K562 (cell line): ENCODE measurements around the gene CELA3B. TPM values are rescaled to one million over a fixed set of nuclear protein-coding genes. Genes with fewer than 3 reads are reported as not detected.

Experiments
- ATAC-seq: fragments of 200-7000 bp; cut with Tn5 transposase; 3 replicates; pipeline ENCODE4 v1.9.1; 2020; ENCODE audit warnings: moderate library complexity
- BruUV-seq: library from RNA; stranded (reverse); fragments of 400-500 nt; replicated peaks from 2 replicates; lab custom pipeline; 2021; lab: Mats Ljungman, UMichigan
- CTCF ChIA-PET: fragments of 300-600 bp; formaldehyde crosslinking; extraction: SDS; loops from one replicate; lab custom pipeline; 2021; ENCODE audit warnings: low intra/inter-chr PET ratio; lab: Yijun Ruan, JAX
- POLR2A ChIA-PET: fragments of 300-600, 350-650 bp; sonication (Branson Sonifier 250); formaldehyde crosslinking; extraction: SDS; loops from one replicate; lab custom pipeline; 2021; ENCODE audit warnings: antibody characterized with exemption, inconsistent platforms; lab: Yijun Ruan, JAX
- DNase-seq, 4 experiments: peaks; one replicate each; pipeline versions ENCODE4 v3.0.0 to v3.0.0-alpha.2; 2011 to 2018; ENCODE audit warnings: low spot score in 3 of 4, mixed read lengths in 3 of 4; ENCODE audit errors: extremely low read depth in 1 of 4
- FAIRE-seq: peaks from 2 replicates; lab custom pipeline; 2011; peaks lifted over from hg19 to GRCh38; lab: Jason Lieb, UNC
- H2AFZ ChIP-seq: 2 replicates; pipeline ENCODE4 v1.6.0; 2011; ENCODE audit warnings: low read depth, low read length, control low read depth, inconsistent platforms
- H3K27ac ChIP-seq: fragments of 200-600 bp; 3 replicates; pipeline ENCODE4 v1.8.0; 2011; ENCODE audit warnings: low read depth, mild to moderate bottlenecking, control low read depth, inconsistent platforms, low read length, moderate library complexity, mixed read lengths; ENCODE audit errors: extremely low read depth
- H3K27me3 ChIP-seq, 2 experiments: fragments of 300-600 bp in 1 of 2; 2 replicates in 1 of 2; 3 replicates in 1 of 2; pipeline versions ENCODE4 v1.6.0 to v1.8.0; 2011; ENCODE audit warnings: inconsistent platforms in 2 of 2, low read length in 2 of 2, mild to moderate bottlenecking in 1 of 2, mixed read lengths in 1 of 2, moderate library complexity in 1 of 2; ENCODE audit not compliant: control insufficient read depth in 2 of 2, insufficient read depth in 2 of 2
- H3K36me3 ChIP-seq: fragments of 300-600 bp; 3 replicates; pipeline ENCODE4 v1.8.0; 2011; ENCODE audit warnings: mild to moderate bottlenecking, low read length, inconsistent platforms; ENCODE audit not compliant: control insufficient read depth, insufficient read depth
- H3K4me1 ChIP-seq, 2 experiments: fragments of 200-600 bp in 1 of 2; replicated peaks in 1 of 2; 2 replicates in 1 of 2; 3 replicates in 1 of 2; pipeline versions ENCODE4 v1.5.1 to v1.8.0; 2011; ENCODE audit warnings: inconsistent platforms in 2 of 2, low read length in 2 of 2, mild to moderate bottlenecking in 1 of 2, mixed read lengths in 1 of 2, moderate library complexity in 1 of 2; ENCODE audit not compliant: control insufficient read depth in 2 of 2, insufficient read depth in 2 of 2
- H3K4me2 ChIP-seq: 2 replicates; pipeline ENCODE4 v1.6.1; 2011; ENCODE audit warnings: low read length, control low read depth, inconsistent platforms, mixed read lengths; ENCODE audit not compliant: insufficient read depth
- H3K4me3 ChIP-seq: fragments of 200-600 bp; sonication (generic), shearing (Covaris generic); 2 replicates; pipeline ENCODE4 v1.5.1; 2016; ENCODE audit warnings: control low read depth, inconsistent platforms
- H3K79me2 ChIP-seq: fragments of 200-600 bp; 3 replicates; pipeline ENCODE4 v1.8.0; 2011; ENCODE audit warnings: low read length, inconsistent platforms; ENCODE audit not compliant: control insufficient read depth, insufficient read depth
- H3K9ac ChIP-seq, 2 experiments: 2 replicates each; pipeline versions ENCODE4 v1.6.0 to v1.6.1; 2011; ENCODE audit warnings: low read depth in 2 of 2, low read length in 2 of 2, control low read depth in 1 of 2, inconsistent platforms in 1 of 2, mild to moderate bottlenecking in 1 of 2, mixed read lengths in 1 of 2; ENCODE audit not compliant: insufficient read depth in 1 of 2
- H3K9me1 ChIP-seq: one replicate; pipeline ENCODE4 v1.6.0; 2011; ENCODE audit warnings: inconsistent platforms, mild to moderate bottlenecking, low read length, moderate library complexity; ENCODE audit not compliant: control insufficient read depth, insufficient read depth
- H3K9me3 ChIP-seq: replicated peaks from 2 replicates; pipeline ENCODE4 v1.5.1; 2011; ENCODE audit warnings: low read depth, low read length, inconsistent platforms; ENCODE audit not compliant: control insufficient read depth, insufficient read depth
- H4K20me1 ChIP-seq: replicated peaks from 2 replicates; pipeline ENCODE4 v1.6.1; 2011; ENCODE audit warnings: low read length, inconsistent platforms, mixed read lengths; ENCODE audit not compliant: control insufficient read depth, insufficient read depth
- BRD9 ChIP-seq: fragments of 450-650 bp; IDR thresholded peaks from 2 replicates; pipeline ENCODE4 v1.6.1; 2018; ENCODE audit warnings: low read depth; ENCODE audit not compliant: partially characterized antibody
- CCAR2 ChIP-seq: fragments of 200-400 bp; formaldehyde crosslinking; IDR thresholded peaks from 2 replicates; pipeline ENCODE4 v1.6.1; 2017; ENCODE audit warnings: mild to moderate bottlenecking, low read depth, low read length
- HNRNPK ChIP-seq: fragments of 200-400 bp; formaldehyde crosslinking; IDR thresholded peaks from one replicate; pipeline ENCODE4 v1.6.1; 2018; ENCODE audit warnings: mild to moderate bottlenecking, low read depth, low read length; ENCODE audit not compliant: poor library complexity, severe bottlenecking
- HOXB6 ChIP-seq: fragments of 250-450 bp; sonication (Bioruptor Pico); IDR thresholded peaks from 2 replicates; pipeline ENCODE4 v1.5.1; 2022; ENCODE audit warnings: mild to moderate bottlenecking, borderline replicate concordance
- MCM7 ChIP-seq, 2 experiments: fragments of 450-650 bp; IDR thresholded peaks; 2 replicates each; pipeline ENCODE4 v1.6.1; 2016 to 2018
- MTF1 ChIP-seq: fragments of 250-450 bp; sonication (Bioruptor Pico); IDR thresholded peaks from 2 replicates; pipeline ENCODE4 v1.9.0; 2021; ENCODE audit warnings: moderate library complexity, mild to moderate bottlenecking, inconsistent platforms, borderline replicate concordance
- MYC ChIP-seq, 2 experiments: fragments of 250-450 bp in 1 of 2; sonication (Bioruptor Pico) in 1 of 2; IDR thresholded peaks; 2 replicates each; pipeline versions ENCODE4 v1.5.1 to v1.6.1; 2012 to 2021; ENCODE audit warnings: low read depth in 2 of 2, borderline replicate concordance in 1 of 2, improper control_type of control experiment in 1 of 2, low read length in 1 of 2, mild to moderate bottlenecking in 1 of 2, moderate library complexity in 1 of 2
- NFATC3 ChIP-seq: fragments of 450-650 bp; IDR thresholded peaks from 2 replicates; pipeline ENCODE4 v1.6.1; 2017; ENCODE audit warnings: mild to moderate bottlenecking
- NONO ChIP-seq, 2 experiments: fragments of 200-400 bp in 1 of 2; fragments of 450-650 bp in 1 of 2; formaldehyde crosslinking in 1 of 2; IDR thresholded peaks; 2 replicates each; pipeline ENCODE4 v1.6.1; 2017; ENCODE audit warnings: low read depth in 2 of 2, mild to moderate bottlenecking in 2 of 2, moderate library complexity in 2 of 2, low read length in 1 of 2
- PHF8 ChIP-seq: fragments of 200-600 bp; sonication (generic); IDR thresholded peaks from 2 replicates; pipeline ENCODE4 v1.6.1; 2012; ENCODE audit warnings: mixed run types, mild to moderate bottlenecking, inconsistent platforms, low read length, moderate library complexity, borderline replicate concordance
- POLR2G ChIP-seq: fragments of 200-400 bp; formaldehyde crosslinking; IDR thresholded peaks from 2 replicates; pipeline ENCODE4 v1.6.1; 2017; ENCODE audit warnings: low read depth, mild to moderate bottlenecking, antibody characterized with exemption, low read length, moderate library complexity
- YY1 ChIP-seq, 3 experiments: IDR thresholded peaks; 2 replicates each; pipeline ENCODE4 v1.6.1; 2011; ENCODE audit warnings: low read length in 2 of 3, mild to moderate bottlenecking in 2 of 3, moderate library complexity in 2 of 3, borderline replicate concordance in 1 of 3, control low read depth in 1 of 3, low read depth in 1 of 3; ENCODE audit not compliant: insufficient read depth in 3 of 3, insufficient replicate concordance in 2 of 3, control insufficient read depth in 1 of 3, insufficient read length in 1 of 3; ENCODE audit errors: extremely low read depth in 1 of 3
- ZNF444 ChIP-seq: fragments of 250-450 bp; sonication (Bioruptor Pico); IDR thresholded peaks from 2 replicates; pipeline ENCODE4 v1.4.0; 2020; ENCODE audit warnings: mild to moderate bottlenecking, moderate library complexity
- WGBS: fragments of 100-300 bp; shearing (Covaris generic); methylation state at CpG from one replicate; pipeline ENCODE4 v1.1.6; 2016; ENCODE audit warnings: low coverage, mixed read lengths; ENCODE audit not compliant: insufficient coverage; ENCODE audit errors: missing lambda C conversion rate; 5-methylcytosine and 5-hydroxymethylcytosine counted together
- in situ Hi-C: fragments of 300-500 bp; cut with MboI; formaldehyde crosslinking; loops from 4 replicates; pipeline ENCODE4 v1.15.0; 2018; ENCODE audit warnings: inconsistent platforms, mixed read lengths
- intact Hi-C: fragments of 100-400 bp; cut with micrococcal nuclease; formaldehyde crosslinking; loops from 2 replicates; pipeline ENCODE4 v1.14.2; 2022
- polyA plus RNA-seq, 8 experiments: library from polyadenylated mRNA; depleted of rRNA in 4 of 8; stranded (reverse) in 5 of 8; unstranded in 3 of 8; fragments of >200 nt; fragmentation: Nextera tagmentation in 2 of 8; fragmentation: Illumina TruSeq in 1 of 8; extraction: Ambion mirVana in 2 of 8; extraction: Trizol in 1 of 8; gene quantifications; 2 replicates each; pipeline versions ENCODE4 v1.2.1 to v1.2.3, GENCODE V29; 2011 to 2014; ENCODE audit warnings: inconsistent platforms in 1 of 8, missing spikeins in 1 of 8
- total RNA-seq, 7 experiments: library from RNA; depleted of rRNA in 6 of 7; stranded (reverse); fragments of >200 nt in 6 of 7; fragmentation: Illumina TruSeq in 2 of 7; extraction: Trizol in 2 of 7; gene quantifications; 2 replicates each; pipeline versions ENCODE4 v1.2.1 to v1.2.3, GENCODE V29; 2011 to 2021; ENCODE audit warnings: low replicate concordance in 1 of 7
- TF ChIP-seq, protein P1 (sequence below): fragments of 450-650 bp; conservative IDR thresholded peaks from 2 replicates; pipeline ENCODE4 v1.6.1; 2016; ENCODE audit warnings: missing genetic modification characterization, low read depth, mild to moderate bottlenecking, missing compliant biosample characterization, moderate library complexity
- TF ChIP-seq, protein P2 (sequence below), 2 experiments: IDR thresholded peaks; 2 replicates each; pipeline ENCODE4 v1.6.1; 2012; ENCODE audit warnings: improper control_type of control experiment in 2 of 2, low read depth in 2 of 2, low read length in 2 of 2, borderline replicate concordance in 1 of 2

Gene CELA3B
- total and polyA plus RNA-seq, 9 of the 15 experiments (the other 6 are each of a cell fraction or from before 2014, with no cell fraction given): 3.1 TPM; not detected in 8

DNA sequence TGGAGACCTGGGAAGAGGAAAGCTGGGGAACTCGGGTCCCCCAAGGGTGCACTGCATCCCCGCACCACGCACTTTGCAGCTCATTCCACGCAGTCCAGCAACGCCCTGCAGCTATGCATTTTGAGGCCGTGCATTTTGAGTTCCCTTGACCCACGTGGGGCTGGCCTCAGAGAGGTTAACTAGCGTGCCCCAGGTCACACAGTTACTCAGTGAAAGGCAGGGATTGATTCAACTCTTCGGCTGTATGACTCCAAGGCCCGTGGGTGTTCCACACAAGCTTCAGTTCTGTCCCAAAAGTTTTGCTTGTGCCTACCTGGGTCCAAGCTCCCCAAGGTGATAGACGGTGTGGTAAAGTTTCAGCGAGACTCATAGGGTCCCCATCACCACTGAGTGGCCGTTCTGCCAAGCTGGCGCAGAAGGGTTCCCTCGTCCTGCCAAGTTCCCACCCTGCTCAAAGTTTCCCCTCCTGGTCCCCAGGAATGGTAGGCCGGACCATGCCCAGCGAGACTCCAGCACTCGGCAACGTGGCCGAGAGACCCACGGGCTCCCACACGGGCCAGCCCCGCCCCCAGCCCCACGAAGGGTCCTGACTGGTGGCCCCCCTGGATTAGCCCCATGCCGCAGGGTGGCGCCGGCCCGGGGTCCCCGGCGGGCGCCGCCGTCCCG is 40.3 kb upstream of the CELA3B start (continued):
- TF ChIP-seq ZNF444 (CRISPR knock-in tag): no peak

DNA sequence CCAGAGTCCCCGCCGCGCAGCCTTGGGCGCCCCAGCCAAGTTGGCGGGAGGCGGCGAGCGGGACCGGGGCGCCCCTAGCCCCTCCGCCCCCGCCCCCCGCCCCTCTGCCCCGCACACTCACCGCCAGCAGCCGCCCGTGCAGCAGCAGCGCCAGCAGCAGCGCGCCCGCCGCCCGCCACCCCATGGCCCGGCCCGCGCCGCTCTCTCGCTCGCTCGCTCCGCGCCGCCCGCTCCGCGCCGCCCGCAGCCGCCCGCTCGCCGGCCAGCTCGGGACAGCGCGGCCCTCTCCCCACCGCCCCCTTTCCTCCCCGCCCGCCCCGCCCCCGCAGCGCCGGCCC is 39.8 kb upstream of the CELA3B start, which contains the start of gene HSPG2:
Gene HSPG2, minus strand, starts transcription at position 277 of the 338 bp plus-strand sequence. Its CDS starts 93 bp downstream, at position 184.
- in situ Hi-C loops: no loop called here
- FAIRE-seq: no peak
- H3K9me1 ChIP-seq: no peaks in the 10 kb centered on the region
- DNase-seq: peak in 1 of 4 experiments; percentile 99
- H3K4me3 ChIP-seq: peak within 1 kb of the TSS; percentile 57
- no peaks in the 10 kb centered on the region for H3K9me3 ChIP-seq
- ChIA-PET POLR2A (interaction anchor here (1.0 to 2.7 kb wide), 3 partner anchors 12 to 21 kb away, joined by 3 to 17 read pairs (median 3); no protein-coding TSS in a partner anchor), CTCF (no interaction called here)
- H3K36me3 ChIP-seq: peaks cover 24% of the 10 kb centered on the region; the same call in 2 of the 3 replicates
- peaks cover 74 to 75% of the 10 kb centered on the region in 2 experiments for H3K4me1 ChIP-seq
- no TSS peak for BruUV-seq
- H3K4me2 ChIP-seq: peak within 1 kb of the TSS; percentile 85
- H3K9ac ChIP-seq: peak within 1 kb of the TSS; percentile 68 to 95
- H3K27me3 ChIP-seq: no peaks in the 10 kb centered on the region
- intact Hi-C loops: loop anchor here (2.0 kb wide), 1 partner anchor 30 kb away; no protein-coding TSS in a partner anchor
- ATAC-seq: no peak; the same call in 1 of the 3 replicates
- peaks cover 48% of the 10 kb centered on the region for H3K79me2 ChIP-seq
- H2AFZ ChIP-seq: peak within 1 kb of the TSS; percentile 93
- peaks cover 6% of the 10 kb centered on the region; the same call in 1 of the 2 replicates for H4K20me1 ChIP-seq
- under 1% methylated on average over 23 of the region's 52 CpGs for WGBS
- peak within 1 kb of the TSS; percentile 64 for H3K27ac ChIP-seq
- TF ChIP-seq POLR2G (peak; percentile 82), MYC (IDR thresholded peaks at IDR 0.05; ENCODE audit: low read depth, low read length) (no peak), MYC (CRISPR knock-in tag; IDR thresholded peaks at IDR 0.05; ENCODE audit: borderline replicate concordance, low read depth) (no peak), NONO (IDR thresholded peaks at IDR 0.05; ENCODE audit: low read depth in 2 of 2, low read length in 1 of 2) (no peak), YY1 (IDR thresholded peaks at IDR 0.05; ENCODE audit: borderline replicate concordance in 1 of 3, control insufficient read depth in 1 of 3, extremely low read depth in 1 of 3, insufficient read depth in 3 of 3, insufficient read length in 1 of 3, insufficient replicate concordance in 2 of 3, low read depth in 1 of 3, low read length in 2 of 3) (peak in 1 of 3 experiments; percentile 6), HNRNPK (no peak), HOXB6 (CRISPR knock-in tag) (no peak), PHF8 (peak; percentile 51; the same call in 1 of the 2 replicates), MTF1 (no peak), MCM7 (IDR thresholded peaks at IDR 0.05) (no peak), CCAR2 (no peak), BRD9 (no peak), NFATC3 (no peak)
- TF ChIP-seq, protein P1, sequence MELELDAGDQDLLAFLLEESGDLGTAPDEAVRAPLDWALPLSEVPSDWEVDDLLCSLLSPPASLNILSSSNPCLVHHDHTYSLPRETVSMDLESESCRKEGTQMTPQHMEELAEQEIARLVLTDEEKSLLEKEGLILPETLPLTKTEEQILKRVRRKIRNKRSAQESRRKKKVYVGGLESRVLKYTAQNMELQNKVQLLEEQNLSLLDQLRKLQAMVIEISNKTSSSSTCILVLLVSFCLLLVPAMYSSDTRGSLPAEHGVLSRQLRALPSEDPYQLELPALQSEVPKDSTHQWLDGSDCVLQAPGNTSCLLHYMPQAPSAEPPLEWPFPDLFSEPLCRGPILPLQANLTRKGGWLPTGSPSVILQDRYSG (tag): no peak
- TF ChIP-seq, protein P2, sequence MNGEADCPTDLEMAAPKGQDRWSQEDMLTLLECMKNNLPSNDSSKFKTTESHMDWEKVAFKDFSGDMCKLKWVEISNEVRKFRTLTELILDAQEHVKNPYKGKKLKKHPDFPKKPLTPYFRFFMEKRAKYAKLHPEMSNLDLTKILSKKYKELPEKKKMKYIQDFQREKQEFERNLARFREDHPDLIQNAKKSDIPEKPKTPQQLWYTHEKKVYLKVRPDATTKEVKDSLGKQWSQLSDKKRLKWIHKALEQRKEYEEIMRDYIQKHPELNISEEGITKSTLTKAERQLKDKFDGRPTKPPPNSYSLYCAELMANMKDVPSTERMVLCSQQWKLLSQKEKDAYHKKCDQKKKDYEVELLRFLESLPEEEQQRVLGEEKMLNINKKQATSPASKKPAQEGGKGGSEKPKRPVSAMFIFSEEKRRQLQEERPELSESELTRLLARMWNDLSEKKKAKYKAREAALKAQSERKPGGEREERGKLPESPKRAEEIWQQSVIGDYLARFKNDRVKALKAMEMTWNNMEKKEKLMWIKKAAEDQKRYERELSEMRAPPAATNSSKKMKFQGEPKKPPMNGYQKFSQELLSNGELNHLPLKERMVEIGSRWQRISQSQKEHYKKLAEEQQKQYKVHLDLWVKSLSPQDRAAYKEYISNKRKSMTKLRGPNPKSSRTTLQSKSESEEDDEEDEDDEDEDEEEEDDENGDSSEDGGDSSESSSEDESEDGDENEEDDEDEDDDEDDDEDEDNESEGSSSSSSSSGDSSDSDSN (IDR thresholded peaks at IDR 0.05; ENCODE audit: borderline replicate concordance in 1 of 2, low read depth in 2 of 2, low read length in 2 of 2): 0 out of 4 replicates have a peak, but pooled peaks of 1 of the 2 experiments have one; percentile 8
